ENCODE results near the gene THSD7A.

THSD7A gene

DNA sequence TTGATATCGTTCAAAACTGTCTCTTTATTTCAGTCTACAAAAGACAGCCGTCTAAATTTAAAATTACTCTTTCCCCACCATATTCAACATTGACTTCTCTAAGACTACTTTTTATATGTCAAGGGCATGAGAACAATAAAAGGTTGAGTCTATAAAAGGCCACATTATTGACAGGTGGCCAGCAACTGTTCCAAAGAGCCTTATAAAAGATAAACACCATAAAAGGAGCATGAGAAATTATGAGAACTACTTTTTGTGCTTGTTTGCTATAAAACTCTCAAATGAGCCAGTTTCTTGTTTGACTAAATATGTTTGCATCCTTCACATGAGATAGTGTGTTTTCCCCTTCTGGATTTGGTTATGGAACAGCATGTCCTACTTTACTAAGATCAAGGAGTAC lies 189.2 kb downstream of the THSD7A start:
- DNase-seq (ENCODE audit: low read depth, low spot score): no peak
- Histone ChIP-seq H3K36me3 (ENCODE audit: insufficient read depth, low read length) (no peaks in the 10 kb centered on the region), H3K9me3 (ENCODE audit: low read depth, low read length) (no peaks in the 10 kb centered on the region), H3K27ac (no peak overlapping the region), H3K9ac (ENCODE audit: insufficient read length) (no peak overlapping the region), H3K4me3 (no peak overlapping the region)
- TF ChIP-seq POLR2AphosphoS5 (IDR thresholded peaks at IDR 0.05; ENCODE audit: borderline replicate concordance, low read depth, low read length) (no peak), FOXP2 (optimal IDR thresholded peaks at IDR 0.05; ENCODE audit: control extremely low read depth, extremely low read length, insufficient read depth) (no peak), EZH2 (IDR thresholded peaks at IDR 0.05) (no peak)

DNA sequence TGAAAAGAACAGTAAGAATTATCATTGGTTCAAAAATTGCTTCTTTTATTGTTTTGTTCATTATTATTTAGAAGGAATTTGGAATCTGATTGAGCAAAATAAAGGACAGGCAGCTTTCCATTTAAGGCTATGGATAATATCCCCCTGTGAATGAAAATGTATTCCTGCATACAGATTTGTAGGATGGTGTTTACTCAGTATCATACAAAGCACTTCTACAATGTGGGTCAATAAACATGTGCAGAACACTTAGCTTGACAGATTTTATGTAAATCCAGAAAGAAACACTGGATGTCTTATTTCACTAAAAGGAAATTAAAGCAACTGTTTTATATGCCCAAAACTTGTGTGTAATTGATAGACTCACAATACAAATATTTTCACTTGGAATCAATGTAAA lies 189.7 kb downstream of the THSD7A start:
- no peak for TF ChIP-seq FOXP2 (optimal IDR thresholded peaks at IDR 0.05; ENCODE audit: control extremely low read depth, extremely low read length, insufficient read depth)
- no peak for TF ChIP-seq POLR2AphosphoS5 (IDR thresholded peaks at IDR 0.05; ENCODE audit: borderline replicate concordance, low read depth, low read length)
- TF ChIP-seq EZH2 (IDR thresholded peaks at IDR 0.05): no peak
- no peak overlapping the region for H3K9ac ChIP-seq (ENCODE audit: insufficient read length)
- no peak overlapping the region for H3K4me3 ChIP-seq
- no peak for DNase-seq (ENCODE audit: low read depth, low spot score)
- no peaks in the 10 kb centered on the region for H3K9me3 ChIP-seq (ENCODE audit: low read depth, low read length)
- H3K27ac ChIP-seq: no peak overlapping the region
- no peaks in the 10 kb centered on the region for H3K36me3 ChIP-seq (ENCODE audit: insufficient read depth, low read length)

DNA sequence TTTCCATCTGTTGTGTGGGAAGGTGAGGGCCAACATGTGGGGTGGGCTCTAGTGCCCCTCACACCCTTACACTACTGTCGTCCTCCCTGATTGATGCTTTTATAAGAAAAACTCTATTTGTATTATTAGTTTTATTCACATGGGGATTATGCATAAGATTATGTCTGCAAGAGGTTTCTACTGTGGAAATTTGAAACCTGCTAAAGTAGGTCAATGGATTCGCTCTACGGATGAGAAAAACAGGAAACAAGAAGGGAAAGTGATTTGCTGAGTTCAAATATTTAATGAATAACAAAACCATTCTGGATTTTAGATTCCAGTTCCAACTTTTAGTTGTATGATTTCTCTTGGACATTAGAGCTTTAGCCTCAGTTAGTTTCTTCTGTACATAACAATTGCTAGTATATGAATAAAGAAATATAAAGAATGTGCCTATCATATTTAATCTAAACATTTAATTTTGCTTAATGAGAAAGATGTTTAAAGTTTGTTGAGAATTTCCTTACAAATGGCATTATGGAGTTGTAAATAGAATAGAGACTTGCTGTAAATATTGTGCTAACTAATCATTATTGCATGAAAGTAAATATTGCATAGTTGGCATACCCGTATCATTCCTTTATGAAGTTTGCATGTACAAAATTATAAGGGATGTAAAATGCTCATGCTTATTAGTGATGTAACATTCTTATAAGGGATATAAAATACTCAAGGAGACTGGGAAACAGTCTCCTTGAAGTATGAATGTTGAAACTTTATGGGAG lies 193.8 kb downstream of the THSD7A start:
- DNase-seq (ENCODE audit: low read depth, low spot score): no peak
- TF ChIP-seq EZH2 (IDR thresholded peaks at IDR 0.05): no peak
- no peak overlapping the region for H3K9ac ChIP-seq (ENCODE audit: insufficient read length)
- no peak overlapping the region for H3K4me3 ChIP-seq
- H3K9me3 ChIP-seq (ENCODE audit: low read depth, low read length): no peaks in the 10 kb centered on the region
- H3K27ac ChIP-seq: peak overlapping the region; percentile 12; the same call in 1 of the 2 replicates
- H3K36me3 ChIP-seq (ENCODE audit: insufficient read depth, low read length): no peaks in the 10 kb centered on the region

DNA sequence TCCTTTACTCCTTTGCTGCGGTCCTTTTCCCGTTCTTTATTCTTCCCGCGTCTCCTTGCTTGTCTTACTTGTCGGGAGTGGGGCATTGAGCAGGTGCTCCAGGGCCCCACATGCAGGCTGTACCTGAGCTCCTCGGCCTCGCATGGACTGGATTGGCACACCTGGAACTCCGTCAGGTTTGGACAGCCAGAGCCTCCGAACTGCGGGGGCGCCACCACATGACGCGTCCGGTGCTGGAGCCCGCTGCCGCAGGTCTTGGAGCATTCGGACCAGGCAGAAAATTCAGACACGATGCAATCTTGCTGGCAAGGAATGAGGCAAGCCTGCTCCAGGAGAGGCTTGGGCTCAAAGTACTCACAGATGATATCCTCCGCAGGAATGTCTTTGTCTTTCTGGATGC lies 195.7 kb downstream of the THSD7A start:
- TF ChIP-seq EZH2 (IDR thresholded peaks at IDR 0.05): no peak
- TF ChIP-seq FOXP2 (optimal IDR thresholded peaks at IDR 0.05; ENCODE audit: control extremely low read depth, extremely low read length, insufficient read depth): no peak
- no peak for TF ChIP-seq POLR2AphosphoS5 (IDR thresholded peaks at IDR 0.05; ENCODE audit: borderline replicate concordance, low read depth, low read length)
- DNase-seq (ENCODE audit: low read depth, low spot score): no peak
- Histone ChIP-seq H3K4me3 (no peak overlapping the region), H3K9me3 (ENCODE audit: low read depth, low read length) (no peaks in the 10 kb centered on the region), H3K36me3 (ENCODE audit: insufficient read depth, low read length) (no peaks in the 10 kb centered on the region), H3K27ac (no peak overlapping the region), H3K9ac (ENCODE audit: insufficient read length) (no peak overlapping the region)

DNA sequence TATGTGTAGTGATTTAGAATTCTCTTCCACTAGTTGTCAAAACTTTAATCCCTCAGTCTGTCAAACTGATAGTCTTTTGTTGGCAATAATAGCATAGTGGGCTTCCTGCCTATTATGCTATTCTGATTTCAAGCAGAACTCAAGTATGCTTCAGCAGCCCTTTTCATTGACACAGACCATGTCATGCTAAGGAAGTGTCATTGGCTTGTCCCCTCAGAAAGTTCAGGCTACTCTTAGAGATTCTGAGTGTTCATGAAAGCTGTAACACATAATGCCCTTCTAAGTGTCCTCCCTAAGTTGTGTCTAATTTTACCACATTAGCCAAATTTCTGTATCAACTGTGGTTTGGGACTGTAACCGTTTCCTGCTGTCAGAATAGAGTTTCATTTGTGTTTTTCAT lies 198.7 kb downstream of the THSD7A start:
- TF ChIP-seq EZH2 (IDR thresholded peaks at IDR 0.05) (no peak), POLR2AphosphoS5 (IDR thresholded peaks at IDR 0.05; ENCODE audit: borderline replicate concordance, low read depth, low read length) (no peak), FOXP2 (optimal IDR thresholded peaks at IDR 0.05; ENCODE audit: control extremely low read depth, extremely low read length, insufficient read depth) (no peak)
- Histone ChIP-seq H3K9me3 (ENCODE audit: low read depth, low read length) (no peaks in the 10 kb centered on the region), H3K36me3 (ENCODE audit: insufficient read depth, low read length) (no peaks in the 10 kb centered on the region), H3K9ac (ENCODE audit: insufficient read length) (no peak overlapping the region), H3K4me3 (no peak overlapping the region), H3K27ac (no peak overlapping the region)
- no peak for DNase-seq (ENCODE audit: low read depth, low spot score)

DNA sequence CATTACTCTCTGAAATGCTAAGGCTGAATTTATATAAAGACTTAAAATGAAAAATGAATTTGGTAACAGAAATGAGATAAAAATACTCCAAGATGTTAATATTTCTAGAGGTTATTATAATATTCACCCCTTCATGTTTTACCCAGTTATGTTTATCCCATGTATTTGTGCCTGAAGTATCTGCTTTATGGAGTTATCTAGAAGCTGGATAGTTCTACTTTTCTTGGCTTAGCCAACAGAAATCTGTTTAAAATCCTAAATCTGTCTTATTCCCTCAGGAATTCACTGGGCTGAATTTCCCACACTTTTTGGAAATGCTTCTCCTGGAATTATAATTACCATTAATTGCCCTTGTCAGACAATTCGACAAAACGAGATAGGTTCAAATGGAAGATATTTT lies 201.6 kb downstream of the THSD7A start:
- Histone ChIP-seq H3K27ac (no peak overlapping the region), H3K36me3 (ENCODE audit: insufficient read depth, low read length) (no peaks in the 10 kb centered on the region), H3K4me3 (no peak overlapping the region), H3K9me3 (ENCODE audit: low read depth, low read length) (no peaks in the 10 kb centered on the region), H3K9ac (ENCODE audit: insufficient read length) (no peak overlapping the region)
- TF ChIP-seq FOXP2 (optimal IDR thresholded peaks at IDR 0.05; ENCODE audit: control extremely low read depth, extremely low read length, insufficient read depth): no peak
- TF ChIP-seq EZH2 (IDR thresholded peaks at IDR 0.05): no peak
- no peak for TF ChIP-seq POLR2AphosphoS5 (IDR thresholded peaks at IDR 0.05; ENCODE audit: borderline replicate concordance, low read depth, low read length)
- DNase-seq (ENCODE audit: low read depth, low spot score): no peak

DNA sequence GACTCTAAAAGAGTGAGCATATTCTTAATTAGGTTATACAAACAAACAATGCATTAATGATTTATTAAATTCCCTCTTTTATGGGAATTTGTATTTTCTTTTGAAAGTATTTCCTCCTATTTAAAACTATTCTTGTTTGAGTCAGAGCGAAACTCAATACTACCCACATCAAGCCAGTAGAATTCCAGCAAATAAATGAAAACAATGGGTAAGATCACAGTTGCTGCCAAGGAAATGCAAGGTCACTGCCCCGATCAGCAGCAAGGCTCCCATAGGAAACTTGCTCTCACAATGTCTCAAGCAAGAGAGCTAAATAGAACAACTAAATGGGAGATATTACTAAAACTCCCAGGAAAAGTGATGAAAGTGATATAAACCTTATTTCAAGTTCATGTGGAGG lies 206.3 kb downstream of the THSD7A start:
- no peak for DNase-seq (ENCODE audit: low read depth, low spot score)
- H3K27ac ChIP-seq: no peak overlapping the region
- H3K9me3 ChIP-seq (ENCODE audit: low read depth, low read length): no peaks in the 10 kb centered on the region
- H3K4me3 ChIP-seq: no peak overlapping the region
- TF ChIP-seq FOXP2 (optimal IDR thresholded peaks at IDR 0.05; ENCODE audit: control extremely low read depth, extremely low read length, insufficient read depth) (no peak), EZH2 (IDR thresholded peaks at IDR 0.05) (no peak), POLR2AphosphoS5 (IDR thresholded peaks at IDR 0.05; ENCODE audit: borderline replicate concordance, low read depth, low read length) (no peak)
- H3K36me3 ChIP-seq (ENCODE audit: insufficient read depth, low read length): no peaks in the 10 kb centered on the region
- no peak overlapping the region for H3K9ac ChIP-seq (ENCODE audit: insufficient read length)

DNA sequence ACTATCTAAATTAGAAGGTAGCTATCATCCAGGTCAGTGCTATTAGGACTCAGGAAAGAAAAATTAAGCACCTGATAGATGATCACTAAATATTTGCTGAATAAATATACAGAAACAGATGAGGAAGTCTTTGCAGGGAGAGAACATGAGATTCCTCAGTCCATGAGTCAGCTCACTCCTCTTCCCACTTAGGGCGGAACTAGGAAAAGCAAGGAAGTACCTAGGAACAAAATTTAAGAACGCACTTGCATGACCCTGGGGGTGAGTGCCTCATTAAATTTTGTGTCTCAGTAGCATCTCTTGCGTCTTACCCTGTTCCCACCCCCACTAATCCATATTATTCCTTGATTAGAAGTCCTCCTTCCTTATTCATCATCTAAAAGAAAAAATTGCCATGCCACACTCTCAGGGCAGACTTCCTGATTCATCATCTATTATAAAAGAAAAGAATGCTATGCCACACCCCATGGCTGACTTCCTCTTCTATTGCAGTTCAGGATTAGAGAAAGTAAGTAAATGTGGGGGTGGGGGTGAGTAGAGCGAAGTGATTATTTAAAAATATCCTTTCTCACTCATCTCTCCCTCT lies 208.8 kb downstream of the THSD7A start:
- Histone ChIP-seq H3K4me3 (no peak overlapping the region), H3K9me3 (ENCODE audit: low read depth, low read length) (no peaks in the 10 kb centered on the region), H3K36me3 (ENCODE audit: insufficient read depth, low read length) (no peaks in the 10 kb centered on the region), H3K27ac (no peak overlapping the region), H3K9ac (ENCODE audit: insufficient read length) (no peak overlapping the region)
- TF ChIP-seq EZH2 (IDR thresholded peaks at IDR 0.05) (no peak), FOXP2 (optimal IDR thresholded peaks at IDR 0.05; ENCODE audit: control extremely low read depth, extremely low read length, insufficient read depth) (no peak), POLR2AphosphoS5 (IDR thresholded peaks at IDR 0.05; ENCODE audit: borderline replicate concordance, low read depth, low read length) (no peak)
- DNase-seq (ENCODE audit: low read depth, low spot score): no peak

All from SK-N-MC (cell line).